GM21447 (cell line): ENCODE results near the gene UBE2E3.
"Not testable (repeated sequence)": the region's sequence is repeated elsewhere in the genome, so short reads cannot be mapped to it uniquely, and the experiment has no call there.

Experiments
- ATAC-seq: cut with Tn5 transposase; IDR thresholded peaks from one replicate; pipeline ENCODE4 v1.9.1; 2021; ENCODE audit not compliant: unreplicated experiment

The UBE2E3 gene

GRCh38 chr2:181072486-181073235 is 92.3 kb downstream of the UBE2E3 start:
- peak; percentile 49 for ATAC-seq

GRCh38 chr2:181073896-181074295 is 93.5 kb downstream of the UBE2E3 start:
- ATAC-seq = no peak

GRCh38 chr2:181074457-181074856 is 94.1 kb downstream of the UBE2E3 start:
- ATAC-seq = no peak

GRCh38 chr2:181076658-181077057 is 96.3 kb downstream of the UBE2E3 start:
- ATAC-seq = no peak

- ATAC-seq = peak; percentile 91
Observed at GRCh38 chr2:181077128-181077709, 96.8 kb downstream of the UBE2E3 start.

GRCh38 chr2:181083140-181083539 is 102.7 kb downstream of the UBE2E3 start:
- no peak for ATAC-seq

GRCh38 chr2:181085734-181086133 is 105.3 kb downstream of the UBE2E3 start:
- ATAC-seq = no peak

- not testable (repeated sequence) for ATAC-seq
Observed at GRCh38 chr2:181091920-181092319, 111.5 kb downstream of the UBE2E3 start.

- no peak for ATAC-seq
Observed at GRCh38 chr2:181095486-181095885, 115.1 kb downstream of the UBE2E3 start.

GRCh38 chr2:181103659-181104058 is 123.3 kb downstream of the UBE2E3 start:
- no peak for ATAC-seq

- ATAC-seq = no peak
Observed at GRCh38 chr2:181104512-181105115, 124.2 kb downstream of the UBE2E3 start.

GRCh38 chr2:181105562-181105961 is 125.2 kb downstream of the UBE2E3 start:
- ATAC-seq = no peak

GRCh38 chr2:181106229-181106628 is 125.8 kb downstream of the UBE2E3 start:
- ATAC-seq = no peak

GRCh38 chr2:181106789-181107627 is 126.6 kb downstream of the UBE2E3 start:
- peak; percentile 99 for ATAC-seq

GRCh38 chr2:181107628-181107945 is 127.2 kb downstream of the UBE2E3 start:
- no peak for ATAC-seq

- ATAC-seq = no peak
Observed at GRCh38 chr2:181111059-181111458, 130.7 kb downstream of the UBE2E3 start.

GRCh38 chr2:181112916-181113315 is 132.5 kb downstream of the UBE2E3 start:
- no peak for ATAC-seq
